BE2C (cell line): Measurements from ENCODE around the gene PLB1.

ENCODE experiments used
- DNase-seq: peaks from one replicate; pipeline ENCODE4 v3.0.0-alpha.2; 2020
- H3K27me3 ChIP-seq: fragments of 250-450 bp; sonication (Bioruptor Pico); 2 replicates; pipeline ENCODE4 v1.5.1; 2020; ENCODE audit warnings: mild to moderate bottlenecking
- H3K36me3 ChIP-seq: fragments of 250-450 bp; sonication (Bioruptor Pico); 2 replicates; pipeline ENCODE4 v1.5.1; 2020; ENCODE audit warnings: mild to moderate bottlenecking
- H3K4me1 ChIP-seq: fragments of 250-450 bp; sonication (Bioruptor Pico); 2 replicates; pipeline ENCODE4 v1.5.1; 2020
- H3K4me3 ChIP-seq: 2 replicates; pipeline ENCODE4 v1.5.1; 2011; ENCODE audit warnings: low read depth, low read length
- H3K9me3 ChIP-seq: fragments of 250-450 bp; sonication (Bioruptor Pico); 2 replicates; pipeline ENCODE4 v1.5.1; 2020
- CTCF ChIP-seq: IDR thresholded peaks from 2 replicates; pipeline ENCODE4 v1.5.1; 2012; ENCODE audit warnings: mild to moderate bottlenecking, low read depth, low read length

Gene PLB1

DNA sequence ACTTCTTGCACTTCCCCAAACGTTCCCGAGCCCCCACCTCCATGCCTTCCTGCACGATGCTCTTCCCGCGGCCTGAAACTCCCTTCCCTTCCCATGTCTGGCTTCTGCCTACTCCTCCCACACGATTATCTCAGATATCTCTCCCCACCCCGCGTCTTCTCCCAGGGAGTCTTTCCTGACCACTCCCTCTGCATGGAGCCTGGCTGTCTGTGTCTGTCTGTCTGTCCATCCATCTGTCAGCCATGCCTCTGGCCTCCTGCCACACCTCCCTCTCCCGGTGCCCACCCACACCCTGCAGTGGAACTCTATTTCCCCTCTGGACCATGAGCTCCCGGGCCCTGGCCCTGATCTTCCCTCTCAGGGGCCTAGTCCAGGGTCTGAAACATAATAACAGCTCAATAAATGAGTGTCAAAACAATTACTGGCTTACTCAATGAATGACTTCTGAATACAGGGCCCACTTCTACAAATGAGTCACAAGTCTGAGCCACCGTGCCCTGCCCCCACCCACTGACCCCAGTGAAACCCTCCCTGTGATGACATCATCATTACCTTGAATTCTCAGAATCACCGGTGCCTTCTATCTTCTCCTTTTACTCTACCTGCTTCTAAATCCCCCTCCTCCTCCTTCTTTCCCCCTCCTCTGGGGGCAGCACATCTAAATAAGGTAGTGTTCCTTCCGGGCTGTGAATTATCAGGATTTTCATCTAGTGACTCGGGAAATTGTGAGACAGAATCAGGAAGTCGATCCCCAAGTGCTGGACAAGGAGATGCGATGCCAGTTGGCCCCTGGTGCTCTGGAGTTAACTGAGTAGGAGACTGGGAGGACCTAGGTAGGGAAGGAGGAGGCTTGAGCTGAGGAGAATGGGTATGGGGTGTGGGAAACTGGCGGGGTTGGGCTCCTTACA lies 46.1 kb upstream of the PLB1 start:
- Histone ChIP-seq H3K27me3 (no peaks in the 10 kb centered on the region), H3K4me1 (peaks cover 3% of the 10 kb centered on the region; the same call in 1 of the 2 replicates), H3K9me3 (no peaks in the 10 kb centered on the region), H3K36me3 (no peaks in the 10 kb centered on the region), H3K4me3 (no peak overlapping the region)
- DNase-seq, result no peak
- no peak for TF ChIP-seq CTCF

DNA sequence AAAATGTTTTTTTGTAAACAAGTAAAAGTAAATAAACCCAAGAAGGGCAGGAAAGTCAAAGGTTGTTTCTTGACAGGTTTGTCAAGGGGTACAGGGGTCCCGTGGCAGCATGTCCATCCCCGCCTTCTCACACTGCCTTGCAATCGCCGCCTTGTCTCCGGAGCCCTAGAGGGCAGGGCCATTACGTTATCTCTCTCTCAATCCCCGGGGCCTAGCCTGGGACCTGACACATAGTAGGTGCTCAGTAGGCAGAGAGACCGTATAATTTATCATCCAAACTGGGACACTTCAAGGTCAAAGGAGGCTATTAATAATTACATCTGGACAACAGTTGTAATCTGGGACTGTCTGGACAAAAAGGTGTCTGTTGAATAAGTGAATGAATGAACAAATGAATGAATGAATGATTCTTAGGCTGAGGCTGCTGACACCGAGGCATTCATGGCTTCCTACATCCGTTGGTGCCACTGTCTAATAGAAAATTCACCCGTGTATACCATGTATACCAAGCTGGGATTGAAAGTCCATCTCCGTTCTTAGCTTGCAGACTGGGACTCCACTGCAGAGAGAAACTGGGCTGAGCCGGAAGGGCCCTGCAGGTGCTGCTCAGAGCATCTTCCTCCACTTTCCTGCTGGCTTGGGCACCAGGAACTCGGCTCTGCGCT lies 44.8 kb upstream of the PLB1 start:
- no peak for DNase-seq
- H3K4me3 ChIP-seq, result no peak overlapping the region
- H3K4me1 ChIP-seq, result peaks cover 3% of the 10 kb centered on the region; the same call in 1 of the 2 replicates
- no peaks in the 10 kb centered on the region for H3K9me3 ChIP-seq
- no peaks in the 10 kb centered on the region for H3K36me3 ChIP-seq
- no peaks in the 10 kb centered on the region for H3K27me3 ChIP-seq
- TF ChIP-seq CTCF, result no peak

DNA sequence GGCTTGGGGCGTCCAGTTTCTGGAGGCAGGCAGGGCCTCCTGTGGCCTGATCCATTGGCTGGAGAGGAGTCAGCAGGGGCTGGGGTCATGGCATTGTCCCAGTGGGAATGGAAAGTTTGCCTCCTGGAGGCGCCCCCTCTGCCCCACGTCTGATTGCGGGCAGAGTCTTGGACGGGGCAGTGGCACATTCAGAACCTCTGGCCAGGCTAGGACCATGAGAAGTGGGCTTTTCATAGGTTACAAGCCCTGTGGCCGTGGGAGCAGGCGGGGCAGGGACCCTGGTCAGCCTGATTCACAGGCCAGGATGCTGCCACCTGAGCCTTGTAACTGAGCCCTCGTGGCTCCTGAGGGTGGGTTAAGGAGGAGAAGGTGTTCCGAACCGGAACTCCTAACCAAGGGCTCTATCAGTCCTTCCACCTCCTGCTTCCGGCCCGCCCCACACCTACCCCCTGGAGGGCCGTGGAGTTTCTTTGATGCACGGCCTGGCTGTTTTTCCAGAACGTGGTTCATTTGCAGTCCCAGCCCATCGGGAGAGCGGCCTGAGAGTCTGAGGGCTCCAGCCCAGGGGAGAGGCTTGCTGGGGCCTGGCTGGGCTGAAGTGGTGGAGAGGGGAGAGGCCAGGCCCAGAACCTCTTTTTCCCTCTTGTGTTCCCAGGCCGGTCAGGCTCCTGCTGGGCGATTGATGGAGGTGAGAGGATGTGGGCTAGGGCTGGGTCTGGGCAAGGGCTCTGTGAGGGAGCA lies 43.9 kb upstream of the PLB1 start:
- no peak for TF ChIP-seq CTCF
- Histone ChIP-seq H3K27me3 (no peaks in the 10 kb centered on the region), H3K9me3 (no peaks in the 10 kb centered on the region), H3K4me1 (peaks cover 3% of the 10 kb centered on the region; the same call in 1 of the 2 replicates), H3K4me3 (no peak overlapping the region), H3K36me3 (no peaks in the 10 kb centered on the region)
- DNase-seq, result no peak

DNA sequence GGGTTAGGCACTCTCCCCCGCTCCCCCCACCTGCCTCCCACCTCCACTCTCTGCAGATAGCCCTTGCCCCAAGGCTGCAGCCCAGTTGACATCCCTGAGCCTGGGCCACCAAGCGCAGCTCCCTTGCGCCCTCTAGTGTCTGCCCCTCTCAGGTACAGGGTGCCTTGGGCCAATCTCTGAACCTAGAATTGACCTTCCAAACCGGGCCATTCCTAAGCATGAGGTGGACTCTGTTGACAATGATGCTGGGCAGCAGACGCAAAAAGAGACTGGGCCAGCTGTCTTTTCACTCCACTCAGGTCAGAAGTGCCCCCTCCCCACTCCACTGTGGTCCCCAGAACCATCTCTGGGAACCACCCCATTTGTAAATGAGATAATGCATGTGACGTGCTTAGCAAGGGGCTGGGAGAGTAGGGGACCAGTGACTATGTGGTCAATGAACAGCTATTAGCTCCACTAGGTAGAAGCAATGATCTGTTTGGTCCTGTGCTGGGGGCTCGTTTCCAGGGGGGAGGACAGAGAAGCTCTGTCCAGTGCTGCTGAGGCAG lies 43.3 kb upstream of the PLB1 start:
- Histone ChIP-seq H3K9me3 (no peaks in the 10 kb centered on the region), H3K36me3 (no peaks in the 10 kb centered on the region), H3K4me3 (no peak overlapping the region), H3K27me3 (no peaks in the 10 kb centered on the region), H3K4me1 (peaks cover 3% of the 10 kb centered on the region; the same call in 1 of the 2 replicates)
- peak; percentile 95 for TF ChIP-seq CTCF
- DNase-seq, result peak; percentile 83

GRCh38 chr2:28453396-28453795 lies 42.5 kb upstream of the PLB1 start:
- Histone ChIP-seq H3K36me3 (no peaks in the 10 kb centered on the region), H3K4me3 (no peak overlapping the region), H3K4me1 (peaks cover 3% of the 10 kb centered on the region; the same call in 1 of the 2 replicates), H3K9me3 (no peaks in the 10 kb centered on the region), H3K27me3 (no peaks in the 10 kb centered on the region)
- no peak for TF ChIP-seq CTCF
- DNase-seq, result no peak
